SK-N-SH (cell line): ENCODE measurements around the gene SPATC1L. TPM values are rescaled to one million over a fixed set of nuclear protein-coding genes. Genes with fewer than 3 reads are reported as not detected.

ENCODE experiments used
- CTCF ChIA-PET: fragments of 300-600, 350-600 bp; formaldehyde crosslinking; extraction: SDS; loops from one replicate; lab custom pipeline; 2021; lab: Yijun Ruan, JAX
- POLR2A ChIA-PET: fragments of 350-600 bp; sonication (Branson Sonifier 250); formaldehyde crosslinking; extraction: SDS; loops from one replicate; lab custom pipeline; 2020; ENCODE audit warnings: antibody characterized with exemption, inconsistent platforms; lab: Yijun Ruan, JAX
- DNase-seq: peaks from one replicate; pipeline ENCODE4 v3.0.0; 2012
- H2AFZ ChIP-seq: fragments of 200-600 bp; sonication (generic); 2 replicates; pipeline ENCODE4 v1.8.1; 2016; ENCODE audit warnings: antibody characterized with exemption, mild to moderate bottlenecking, low read depth
- H3F3A ChIP-seq: fragments of 200-600 bp; sonication (generic); replicated peaks from 2 replicates; pipeline ENCODE3; 2016; ENCODE audit warnings: antibody characterized with exemption, mild to moderate bottlenecking; ENCODE audit not compliant: insufficient read depth
- H3K27ac ChIP-seq, 2 experiments: fragments of 200-500 bp in 1 of 2; fragments of 200-600 bp in 1 of 2; sonication (Bioruptor generic) in 1 of 2; sonication (generic), shearing (Covaris generic) in 1 of 2; 2 replicates each; pipeline versions ENCODE4 v1.5.1 to v1.6.1; 2014 to 2016; ENCODE audit warnings: low read depth in 2 of 2, inconsistent platforms in 1 of 2, low read length in 1 of 2, mild to moderate bottlenecking in 1 of 2, mixed read lengths in 1 of 2
- H3K27me3 ChIP-seq: fragments of 200-600 bp; sonication (generic), shearing (Covaris generic); 2 replicates; pipeline ENCODE4 v1.6.1; 2016; ENCODE audit warnings: mixed run types; ENCODE audit not compliant: insufficient read depth
- H3K36me3 ChIP-seq, 2 experiments: fragments of 200-500 bp in 1 of 2; fragments of 200-600 bp in 1 of 2; sonication (Bioruptor generic) in 1 of 2; sonication (generic) in 1 of 2; replicated peaks in 1 of 2; 2 replicates each; pipeline versions ENCODE3 to v1.5.1; 2014 to 2016; ENCODE audit warnings: low read length in 1 of 2, mild to moderate bottlenecking in 1 of 2; ENCODE audit not compliant: insufficient read depth in 2 of 2, control insufficient read depth in 1 of 2
- H3K4me1 ChIP-seq, 2 experiments: fragments of 200-500 bp in 1 of 2; fragments of 200-600 bp in 1 of 2; sonication (Bioruptor generic) in 1 of 2; sonication (generic), shearing (Covaris generic) in 1 of 2; 2 replicates each; pipeline versions ENCODE4 v1.5.1 to v1.6.1; 2014 to 2016; ENCODE audit warnings: low read depth in 1 of 2, low read length in 1 of 2, mixed run types in 1 of 2; ENCODE audit not compliant: insufficient read depth in 2 of 2, control insufficient read depth in 1 of 2
- H3K4me2 ChIP-seq: fragments of 200-600 bp; sonication (generic), shearing (Covaris generic); 2 replicates; pipeline ENCODE4 v1.6.1; 2017; ENCODE audit warnings: mixed run types
- H3K4me3 ChIP-seq, 2 experiments: fragments of 200-500 bp in 1 of 2; fragments of 200-600 bp in 1 of 2; sonication (Bioruptor generic) in 1 of 2; sonication (generic), shearing (Covaris generic) in 1 of 2; 2 replicates each; pipeline versions ENCODE4 v1.5.1 to v1.8.1; 2014 to 2016; ENCODE audit warnings: low read depth in 2 of 2, inconsistent platforms in 1 of 2, low read length in 1 of 2, mild to moderate bottlenecking in 1 of 2, mixed read lengths in 1 of 2, moderate library complexity in 1 of 2
- H3K79me2 ChIP-seq: fragments of 200-600 bp; sonication (generic); 2 replicates; pipeline ENCODE4 v1.8.1; 2017; ENCODE audit warnings: mild to moderate bottlenecking; ENCODE audit not compliant: insufficient read depth
- H3K9ac ChIP-seq: fragments of 200-600 bp; sonication (generic); 2 replicates; pipeline ENCODE4 v1.6.1; 2017; ENCODE audit warnings: mixed run types
- H3K9me2 ChIP-seq: fragments of 200-600 bp; sonication (generic); 2 replicates; pipeline ENCODE4 v1.6.1; 2017; ENCODE audit warnings: mixed run types
- H3K9me3 ChIP-seq: fragments of 200-600 bp; sonication (generic); 2 replicates; pipeline ENCODE4 v1.6.1; 2017; ENCODE audit warnings: mixed run types, mild to moderate bottlenecking, moderate library complexity
- H4K20me1 ChIP-seq: fragments of 200-600 bp; sonication (generic); 2 replicates; pipeline ENCODE4 v1.6.1; 2017; ENCODE audit warnings: mild to moderate bottlenecking, mixed run types; ENCODE audit not compliant: insufficient read depth
- FOXJ3 ChIP-seq: sonication (generic); formaldehyde crosslinking; IDR thresholded peaks from 2 replicates; pipeline ENCODE4 v1.5.1; 2020; ENCODE audit warnings: mild to moderate bottlenecking, missing genetic modification reagents
- FOXM1 ChIP-seq: IDR thresholded peaks from 2 replicates; pipeline ENCODE4 v1.4.0; 2012; ENCODE audit warnings: low read depth, mild to moderate bottlenecking
- GATA2 ChIP-seq: sonication (generic); formaldehyde crosslinking; IDR thresholded peaks from 2 replicates; pipeline ENCODE4 v1.5.0; 2020; ENCODE audit warnings: mild to moderate bottlenecking, missing genetic modification reagents
- IRF3 ChIP-seq: fragments of 150-350 bp; IDR thresholded peaks from 2 replicates; pipeline ENCODE4 v1.6.1; 2016; ENCODE audit warnings: mild to moderate bottlenecking, low read depth, low read length
- MAX ChIP-seq: IDR thresholded peaks from 2 replicates; pipeline ENCODE4 v1.4.0; 2012; ENCODE audit warnings: low read depth
- MEF2A ChIP-seq: IDR thresholded peaks from 2 replicates; pipeline ENCODE4 v1.4.0; 2012; ENCODE audit warnings: low read depth, borderline replicate concordance
- POLR2AphosphoS5 ChIP-seq: IDR thresholded peaks from 2 replicates; pipeline ENCODE4 v1.6.1; 2012; ENCODE audit warnings: low read depth, low read length
- RFX5 ChIP-seq: IDR thresholded peaks from 2 replicates; pipeline ENCODE4 v1.6.1; 2012; ENCODE audit warnings: mild to moderate bottlenecking, improper control_type of control experiment, low read length
- SMC3 ChIP-seq: IDR thresholded peaks from 2 replicates; pipeline ENCODE4 v1.6.1; 2012; ENCODE audit warnings: low read depth, low read length, improper control_type of control experiment
- TAF1 ChIP-seq: IDR thresholded peaks from 2 replicates; pipeline ENCODE4 v1.6.1; 2012; ENCODE audit warnings: low read depth, mild to moderate bottlenecking, low read length, moderate library complexity, borderline replicate concordance
- TCF12 ChIP-seq: IDR thresholded peaks from 2 replicates; pipeline ENCODE4 v1.4.0; 2012
- TEAD4 ChIP-seq: IDR thresholded peaks from 2 replicates; pipeline ENCODE4 v1.4.0; 2012; ENCODE audit warnings: mild to moderate bottlenecking, borderline replicate concordance; ENCODE audit not compliant: insufficient read depth
- ZBTB33 ChIP-seq: IDR thresholded peaks from 2 replicates; pipeline ENCODE4 v1.4.0; 2012; ENCODE audit warnings: low read depth, borderline replicate concordance
- WGBS: methylation state at CpG from one replicate; pipeline ENCODE4 v1.1.6; 2017; ENCODE audit warnings: low lambda C conversion rate; 5-methylcytosine and 5-hydroxymethylcytosine counted together
- polyA plus RNA-seq, 3 experiments: library from polyadenylated mRNA; depleted of rRNA; stranded (reverse); fragments of >200 nt; gene quantifications; 2 replicates each; pipeline ENCODE4 v1.2.3, GENCODE V29; 2012

Gene SPATC1L
- polyA plus RNA-seq, 1 of the 3 experiments (the other 2 are of a cell fraction): 8.3 TPM

DNA sequence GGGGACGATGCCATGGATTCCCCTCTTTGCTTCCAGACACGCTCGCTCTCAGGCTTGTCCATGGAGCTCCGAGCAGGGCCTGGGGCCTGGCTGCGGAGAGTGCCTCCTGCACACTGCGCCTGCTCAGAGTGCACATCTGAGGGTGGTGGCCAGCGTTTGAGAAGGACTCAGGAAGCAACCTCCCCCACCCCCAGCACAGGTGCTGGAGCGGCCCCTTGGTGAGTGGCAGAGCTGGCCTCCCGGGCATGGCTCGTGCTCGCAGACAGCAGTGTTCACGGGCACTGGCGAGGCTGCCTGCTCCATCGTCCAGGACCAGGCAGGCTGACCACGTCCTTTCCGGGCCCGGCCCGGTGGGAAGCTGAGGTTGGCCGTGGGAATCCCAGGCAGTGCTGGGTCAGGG is 2.8 kb downstream of the SPATC1L start:
- Histone ChIP-seq H4K20me1 (no peaks in the 10 kb centered on the region), H3K36me3 (no peaks in the 10 kb centered on the region), H2AFZ (no peak overlapping the region), H3K4me2 (no peak overlapping the region), H3K9me3 (no peaks in the 10 kb centered on the region), H3K27ac (no peak overlapping the region), H3K79me2 (no peaks in the 10 kb centered on the region), H3K9me2 (no peaks in the 10 kb centered on the region), H3F3A (no peaks in the 10 kb centered on the region), H3K27me3 (no peaks in the 10 kb centered on the region), H3K4me3 (no peak overlapping the region), H3K9ac (no peak overlapping the region), H3K4me1 (peaks cover 0 to 6% of the 10 kb centered on the region in 2 experiments; a peak in 1 of 4 replicates)
- TF ChIP-seq ZBTB33 (no peak), TCF12 (no peak), MEF2A (no peak), POLR2AphosphoS5 (no peak), GATA2 (no peak), TEAD4 (no peak), FOXM1 (no peak), TAF1 (no peak)
- DNase-seq: no peak
- 67% methylated on average over 1 of the region's 19 CpGs for WGBS
- CTCF ChIA-PET: interaction anchor here (0.7 kb wide), 1 partner anchor 38 kb away, joined by 3 read pairs; no protein-coding TSS in a partner anchor
- POLR2A ChIA-PET: no interaction called here

GRCh38 chr21:46180778-46181391 is 3.4 kb downstream of the SPATC1L start:
- H3K4me2 ChIP-seq: no peak overlapping the region
- no peaks in the 10 kb centered on the region for H3K36me3 ChIP-seq
- no peak overlapping the region for H3K9ac ChIP-seq
- peaks cover 0 to 6% of the 10 kb centered on the region in 2 experiments; a peak in 1 of 4 replicates for H3K4me1 ChIP-seq
- no peak for DNase-seq
- H2AFZ ChIP-seq: no peak overlapping the region
- ChIA-PET CTCF (interaction anchor here (0.7 kb wide), 1 partner anchor 37 kb away, joined by 3 read pairs; no protein-coding TSS in a partner anchor), POLR2A (no interaction called here)
- no peaks in the 10 kb centered on the region for H3K9me2 ChIP-seq
- no peaks in the 10 kb centered on the region for H3K27me3 ChIP-seq
- H3K9me3 ChIP-seq: no peaks in the 10 kb centered on the region
- 76% methylated on average over 9 of the region's 26 CpGs for WGBS
- no peaks in the 10 kb centered on the region for H3K79me2 ChIP-seq
- H3K4me3 ChIP-seq: no peak overlapping the region
- no peaks in the 10 kb centered on the region for H4K20me1 ChIP-seq
- TF ChIP-seq FOXJ3 (CRISPR knock-in tag): no peak
- no peak for TF ChIP-seq RFX5
- TF ChIP-seq POLR2AphosphoS5: no peak
- TF ChIP-seq SMC3: no peak
- TF ChIP-seq IRF3: no peak
- TF ChIP-seq MAX: no peak
- H3F3A ChIP-seq: peaks cover 2% of the 10 kb centered on the region
- no peak overlapping the region for H3K27ac ChIP-seq
